ENCODE results near the gene NSUN6. TPM values are rescaled to one million over a fixed set of nuclear protein-coding genes. Genes with fewer than 3 reads are reported as not detected.

Gene NSUN6
- total and polyA plus RNA-seq, 4 donors = 16.3 to 47.6 (median 25.0) TPM

GRCh38 chr10:18556522-18557147, 94.8 kb downstream of the NSUN6 start:
- Histone ChIP-seq H3K36me3 (ENCODE audit: control insufficient read depth in 4 of 4, insufficient read depth in 3 of 4, low read depth in 1 of 4, low read length in 3 of 4) (peaks cover 0 to 90% (median 87%) of the 10 kb centered on the region in 4 donors), H3K27ac (ENCODE audit: low read depth in 1 of 2, low read length in 2 of 2) (no peak overlapping the region), H3K9me3 (ENCODE audit: control insufficient read depth in 4 of 4, low read length in 3 of 4) (peaks cover 0 to 6% (median 2%) of the 10 kb centered on the region in 4 donors), H3K4me3 (ENCODE audit: low read depth in 1 of 3, low read length in 3 of 3) (no peak overlapping the region), H3K9ac (ENCODE audit: low read depth in 1 of 2, low read length in 2 of 2) (no peak overlapping the region), H3K4me1 (ENCODE audit: control insufficient read depth in 4 of 4, insufficient read depth in 4 of 4, low read length in 3 of 4) (no peaks in the 10 kb centered on the region), H3K27me3 (ENCODE audit: control insufficient read depth in 4 of 4, insufficient read depth in 4 of 4, low read length in 3 of 4) (no peaks in the 10 kb centered on the region)
- WGBS = 99% methylated on average over 3 of the region's 3 CpGs
- TF ChIP-seq MAX (IDR thresholded peaks at IDR 0.05) = no peak
- TF ChIP-seq RAD21 (IDR thresholded peaks at IDR 0.05) = no peak
- no peak for TF ChIP-seq HNF4A (conservative IDR thresholded peaks at IDR 0.05)
- no peak for TF ChIP-seq RXRA (IDR thresholded peaks at IDR 0.05)
- no peak for TF ChIP-seq CTCF (IDR thresholded peaks at IDR 0.05; ENCODE audit: low read depth, low read length, missing input control)
- TF ChIP-seq FOXA1 (IDR thresholded peaks at IDR 0.05) = no peak
- TF ChIP-seq EGR1 (IDR thresholded peaks at IDR 0.05; ENCODE audit: low read depth in 2 of 2) = no peak
- TF ChIP-seq ATF3 (IDR thresholded peaks at IDR 0.05) = no peak
- no peak for TF ChIP-seq FOXA2 (IDR thresholded peaks at IDR 0.05)
- no peak for TF ChIP-seq JUND (IDR thresholded peaks at IDR 0.05)
- no peak for TF ChIP-seq HNF4G (IDR thresholded peaks at IDR 0.05)
- no peak for TF ChIP-seq REST (IDR thresholded peaks at IDR 0.05)
- DNase-seq (ENCODE audit: low spot score) = no peak

- Histone ChIP-seq H3K27me3 (ENCODE audit: control insufficient read depth in 4 of 4, insufficient read depth in 4 of 4, low read length in 3 of 4) (no peaks in the 10 kb centered on the region), H3K4me3 (ENCODE audit: low read depth in 1 of 3, low read length in 3 of 3) (no peak overlapping the region), H3K36me3 (ENCODE audit: control insufficient read depth in 4 of 4, insufficient read depth in 3 of 4, low read depth in 1 of 4, low read length in 3 of 4) (peaks cover 0 to 86% (median 82%) of the 10 kb centered on the region in 4 donors), H3K9me3 (ENCODE audit: control insufficient read depth in 4 of 4, low read length in 3 of 4) (peaks cover 0 to 3% (median 0%) of the 10 kb centered on the region in 4 donors), H3K27ac (ENCODE audit: low read depth in 1 of 2, low read length in 2 of 2) (no peak overlapping the region), H3K4me1 (ENCODE audit: control insufficient read depth in 4 of 4, insufficient read depth in 4 of 4, low read length in 3 of 4) (no peaks in the 10 kb centered on the region), H3K9ac (ENCODE audit: low read depth in 1 of 2, low read length in 2 of 2) (no peak overlapping the region)
- WGBS = 96% methylated on average over 3 of the region's 3 CpGs
- TF ChIP-seq RAD21 (IDR thresholded peaks at IDR 0.05) = no peak
- no peak for TF ChIP-seq MAX (IDR thresholded peaks at IDR 0.05)
- no peak for TF ChIP-seq HNF4A (conservative IDR thresholded peaks at IDR 0.05)
- TF ChIP-seq CTCF (IDR thresholded peaks at IDR 0.05; ENCODE audit: low read depth, low read length, missing input control) = no peak
- TF ChIP-seq SP1 (IDR thresholded peaks at IDR 0.05) = no peak
- TF ChIP-seq HNF4G (IDR thresholded peaks at IDR 0.05) = no peak
- no peak for DNase-seq (ENCODE audit: low spot score)
Measured at GRCh38 chr10:18554479-18554878, 96.9 kb downstream of the NSUN6 start.
